Hematopoietic multipotent progenitor cell treated with erythropoietin and hydrocortisone succinate and interleukin-3 and kit ligand, for 4 days (in vitro differentiated cells): ENCODE results near the gene TMEM232.

Source experiments
- DNase-seq: peaks from one replicate; pipeline ENCODE4 v3.0.0-alpha.2; 2015

TMEM232 gene

GRCh38 chr5:110507972-110508371 lies 218.5 kb downstream of the TMEM232 start:
- no peak for DNase-seq

GRCh38 chr5:110506378-110506777 lies 220.1 kb downstream of the TMEM232 start:
- no peak for DNase-seq

- no peak for DNase-seq
These were observed 230.2 kb downstream of the TMEM232 start for GRCh38 chr5:110496276-110496675.

- no peak for DNase-seq
These were observed 234.0 kb downstream of the TMEM232 start for GRCh38 chr5:110492446-110492845.

- DNase-seq = peak; percentile 0
These were observed 247.6 kb downstream of the TMEM232 start for GRCh38 chr5:110478895-110479294.

- no peak for DNase-seq
These were observed 248.6 kb downstream of the TMEM232 start for GRCh38 chr5:110477911-110478310.

- no peak for DNase-seq
These were observed 250.3 kb downstream of the TMEM232 start for GRCh38 chr5:110476164-110476563.

- DNase-seq = no peak
These were observed 250.9 kb downstream of the TMEM232 start for GRCh38 chr5:110475529-110475928.

GRCh38 chr5:110469486-110469885 lies 257.0 kb downstream of the TMEM232 start:
- no peak for DNase-seq

- DNase-seq = no peak
These were observed 263.4 kb downstream of the TMEM232 start for GRCh38 chr5:110463106-110463505.

- DNase-seq = no peak
These were observed 265.6 kb downstream of the TMEM232 start for GRCh38 chr5:110460837-110461236.

GRCh38 chr5:110458313-110458712 lies 268.2 kb downstream of the TMEM232 start:
- no peak for DNase-seq

GRCh38 chr5:110442856-110443255 lies 283.6 kb downstream of the TMEM232 start:
- no peak for DNase-seq

GRCh38 chr5:110441035-110441434 lies 285.4 kb downstream of the TMEM232 start:
- DNase-seq = peak; percentile 65

GRCh38 chr5:110440058-110440457 lies 286.4 kb downstream of the TMEM232 start:
- no peak for DNase-seq

- no peak for DNase-seq
These were observed 287.2 kb downstream of the TMEM232 start for GRCh38 chr5:110439296-110439695.

GRCh38 chr5:110435207-110435606 lies 291.3 kb downstream of the TMEM232 start:
- DNase-seq = no peak

GRCh38 chr5:110431603-110432002 lies 294.9 kb downstream of the TMEM232 start:
- no peak for DNase-seq

GRCh38 chr5:110414360-110414759 lies 312.1 kb downstream of the TMEM232 start:
- DNase-seq = peak; percentile 29

GRCh38 chr5:110413856-110414255 lies 312.6 kb downstream of the TMEM232 start:
- no peak for DNase-seq

GRCh38 chr5:110409571-110409970 lies 316.9 kb downstream of the TMEM232 start:
- DNase-seq = no peak

GRCh38 chr5:110402562-110402961 lies 323.9 kb downstream of the TMEM232 start:
- no peak for DNase-seq

- no peak for DNase-seq
These were observed 324.6 kb downstream of the TMEM232 start for GRCh38 chr5:110401881-110402280.

GRCh38 chr5:110398951-110399350 lies 327.5 kb downstream of the TMEM232 start:
- no peak for DNase-seq

- DNase-seq = no peak
These were observed 329.2 kb downstream of the TMEM232 start for GRCh38 chr5:110397281-110397680.

GRCh38 chr5:110386782-110387181 lies 339.7 kb downstream of the TMEM232 start:
- no peak for DNase-seq
